HG03196 (cell line): ENCODE data around the gene PLK3.
"Not testable (repeated sequence)": the region's sequence is repeated elsewhere in the genome, so short reads cannot be mapped to it uniquely, and the experiment has no call there.

Experiments
- ATAC-seq: cut with Tn5 transposase; IDR thresholded peaks from one replicate; pipeline ENCODE4 v1.9.1; 2021; ENCODE audit not compliant: unreplicated experiment

The PLK3 gene

GRCh38 chr1:44799770-44800584 lies at the start of gene PLK3:
Gene PLK3, plus strand, starts transcription at chr1:44800377. Its CDS starts 87 bp downstream, at chr1:44800464.
- peak; percentile 85 for ATAC-seq

DNA sequence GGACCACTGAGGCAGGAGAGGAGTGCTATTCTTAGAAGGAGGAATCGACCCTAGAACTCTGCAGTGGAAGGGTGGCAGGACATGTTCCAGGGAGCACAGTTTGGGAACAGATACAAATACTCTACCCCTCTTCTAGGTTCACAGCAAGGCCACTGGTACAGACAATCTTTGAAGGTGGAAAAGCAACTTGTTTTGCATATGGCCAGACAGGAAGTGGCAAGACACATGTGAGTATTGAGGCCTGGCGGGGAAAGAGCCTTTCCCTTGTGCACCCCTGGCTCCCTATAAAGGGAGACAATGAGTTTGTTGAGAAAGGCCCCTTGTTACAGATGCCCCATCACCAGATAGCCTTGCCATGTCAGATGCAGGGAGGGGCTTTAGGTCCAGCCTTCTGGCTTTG lies 42.8 kb upstream of the PLK3 start:
- ATAC-seq = no peak

DNA sequence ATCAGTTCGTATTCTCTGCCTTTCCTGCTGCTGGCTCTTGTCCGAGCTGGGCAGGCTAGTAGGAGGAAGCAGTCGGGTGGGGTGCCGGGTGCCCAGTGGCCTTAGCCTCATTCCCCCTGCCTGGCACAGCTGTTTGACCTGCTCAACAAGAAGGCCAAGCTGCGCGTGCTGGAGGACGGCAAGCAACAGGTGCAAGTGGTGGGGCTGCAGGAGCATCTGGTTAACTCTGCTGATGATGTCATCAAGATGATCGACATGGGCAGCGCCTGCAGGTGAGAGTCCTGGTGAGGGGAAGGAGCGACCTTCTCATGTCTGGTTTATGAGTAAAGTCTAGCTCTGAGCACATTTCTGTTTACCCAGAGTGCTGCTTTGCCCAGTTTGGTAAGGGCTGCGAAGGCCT lies 41.1 kb upstream of the PLK3 start:
- ATAC-seq = no peak

DNA sequence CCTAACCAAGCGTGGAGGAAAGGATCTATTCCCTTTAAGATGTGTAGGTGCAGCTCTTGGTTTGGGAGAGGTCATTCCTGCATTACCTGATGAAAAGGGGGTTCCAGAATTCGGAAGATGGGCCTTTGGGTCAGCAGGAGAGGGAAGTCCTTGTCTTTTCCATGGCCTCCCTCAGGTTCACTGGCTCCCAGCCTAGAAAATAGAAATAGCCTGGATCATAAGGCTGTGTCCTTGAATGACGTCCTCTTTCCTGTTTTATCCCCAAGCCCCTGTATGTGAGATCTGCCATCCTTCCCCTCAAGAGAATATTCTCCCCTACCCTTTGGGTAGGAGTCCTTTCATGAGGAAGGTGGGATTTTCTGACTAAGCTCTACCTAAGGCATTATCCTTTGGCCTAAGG lies 39.3 kb upstream of the PLK3 start:
- ATAC-seq = no peak

- not testable (repeated sequence) for ATAC-seq
Measured at GRCh38 chr1:44766421-44766820, 33.8 kb upstream of the PLK3 start.

DNA sequence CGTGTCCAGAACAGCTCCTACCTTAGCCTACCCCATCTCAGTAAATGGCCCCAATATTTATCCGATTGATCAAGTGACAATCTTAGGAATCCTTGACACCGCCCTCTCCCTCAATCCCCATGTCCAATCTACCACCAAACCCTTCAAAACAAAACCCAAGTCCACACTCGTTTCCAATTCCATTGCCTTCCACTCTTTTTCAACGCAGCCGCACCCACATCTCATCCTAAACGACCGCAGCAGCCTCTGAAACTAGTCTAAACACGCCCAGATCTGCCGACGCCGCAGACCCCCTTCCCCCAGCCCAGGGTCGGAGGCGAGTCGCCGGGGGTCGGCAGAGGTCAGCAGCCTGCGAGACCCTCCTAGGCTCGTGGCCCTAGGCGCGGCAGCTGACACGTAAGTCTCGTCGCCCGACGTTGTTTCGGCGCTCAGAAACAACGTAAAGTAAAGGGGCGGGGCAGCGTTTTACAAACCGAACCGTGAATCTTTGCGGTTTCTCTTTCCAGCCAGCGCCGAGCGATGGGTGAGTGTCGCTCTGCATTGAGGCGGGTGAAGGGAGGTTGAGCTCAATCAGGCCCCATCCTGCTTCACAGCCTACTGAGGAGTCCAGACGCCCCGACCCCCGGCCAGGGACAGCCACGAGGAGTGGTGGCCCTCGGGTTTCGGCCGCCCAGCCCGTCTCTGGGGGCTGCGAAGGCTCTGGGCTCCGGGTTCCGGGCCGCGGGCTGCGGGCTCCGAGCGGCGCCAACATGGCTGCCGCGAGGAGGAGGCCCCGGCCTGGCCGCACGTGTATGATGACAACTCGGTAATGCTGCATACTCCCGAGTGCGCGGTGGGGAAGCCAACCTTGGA lies 24.9 kb upstream of the PLK3 start, which contains the start of gene RPS8:
TSS of gene RPS8 (plus strand) at position 463 of the 852 bp plus-strand sequence. CDS start at position 520, 57 bp downstream.
- ATAC-seq = peak; percentile 84

DNA sequence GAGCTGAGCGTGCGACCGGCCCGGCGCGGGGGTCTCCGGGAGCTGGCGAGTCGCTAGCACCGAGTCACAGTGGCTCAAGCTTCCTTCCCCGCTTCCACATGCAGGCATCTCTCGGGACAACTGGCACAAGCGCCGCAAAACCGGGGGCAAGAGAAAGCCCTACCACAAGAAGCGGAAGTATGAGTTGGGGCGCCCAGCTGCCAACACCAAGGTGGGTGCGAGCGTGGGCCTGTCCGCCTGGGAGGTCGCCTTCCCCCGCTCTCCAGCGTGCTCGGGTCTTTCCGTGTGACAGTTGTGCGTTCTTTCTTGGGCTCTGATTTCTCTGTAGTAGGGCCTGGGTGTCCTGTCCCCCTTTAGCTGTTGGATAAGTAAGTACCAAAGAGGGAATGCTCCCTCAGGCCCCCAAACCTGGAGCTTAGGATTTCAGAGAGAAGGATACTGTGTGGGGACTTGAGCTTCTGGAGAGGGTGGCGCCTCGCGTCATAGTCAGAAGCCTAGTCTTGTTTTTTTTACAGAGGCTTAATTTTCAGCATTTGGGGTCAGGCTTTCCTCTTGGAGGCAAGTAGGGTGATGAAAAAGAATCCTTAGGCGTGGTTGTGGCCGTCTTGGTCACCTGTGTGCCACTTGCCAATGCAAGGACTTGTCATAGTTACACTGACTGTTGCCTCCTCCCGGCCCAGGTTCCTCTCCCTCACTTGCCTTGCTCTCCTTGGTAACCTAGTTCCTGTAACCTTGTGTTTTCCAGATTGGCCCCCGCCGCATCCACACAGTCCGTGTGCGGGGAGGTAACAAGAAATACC lies 24.0 kb upstream of the PLK3 start:
- ATAC-seq = no peak

- no peak for ATAC-seq
Measured at GRCh38 chr1:44776730-44777068, 23.5 kb upstream of the PLK3 start.

DNA sequence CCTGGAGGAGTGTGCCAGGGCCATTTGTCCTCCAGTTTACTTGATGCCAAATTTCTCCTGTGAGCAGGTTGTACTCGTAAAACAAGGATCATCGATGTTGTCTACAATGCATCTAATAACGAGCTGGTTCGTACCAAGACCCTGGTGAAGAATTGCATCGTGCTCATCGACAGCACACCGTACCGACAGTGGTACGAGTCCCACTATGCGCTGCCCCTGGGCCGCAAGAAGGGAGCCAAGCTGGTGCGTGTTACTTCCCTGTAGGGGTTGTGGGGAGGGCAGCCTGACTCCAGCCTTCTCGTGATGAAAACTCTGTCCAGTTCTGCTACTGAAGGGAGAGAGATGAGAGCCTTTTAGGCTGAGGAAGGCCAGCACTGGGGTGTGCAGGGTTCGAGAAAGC lies 22.6 kb upstream of the PLK3 start:
- ATAC-seq = no peak

DNA sequence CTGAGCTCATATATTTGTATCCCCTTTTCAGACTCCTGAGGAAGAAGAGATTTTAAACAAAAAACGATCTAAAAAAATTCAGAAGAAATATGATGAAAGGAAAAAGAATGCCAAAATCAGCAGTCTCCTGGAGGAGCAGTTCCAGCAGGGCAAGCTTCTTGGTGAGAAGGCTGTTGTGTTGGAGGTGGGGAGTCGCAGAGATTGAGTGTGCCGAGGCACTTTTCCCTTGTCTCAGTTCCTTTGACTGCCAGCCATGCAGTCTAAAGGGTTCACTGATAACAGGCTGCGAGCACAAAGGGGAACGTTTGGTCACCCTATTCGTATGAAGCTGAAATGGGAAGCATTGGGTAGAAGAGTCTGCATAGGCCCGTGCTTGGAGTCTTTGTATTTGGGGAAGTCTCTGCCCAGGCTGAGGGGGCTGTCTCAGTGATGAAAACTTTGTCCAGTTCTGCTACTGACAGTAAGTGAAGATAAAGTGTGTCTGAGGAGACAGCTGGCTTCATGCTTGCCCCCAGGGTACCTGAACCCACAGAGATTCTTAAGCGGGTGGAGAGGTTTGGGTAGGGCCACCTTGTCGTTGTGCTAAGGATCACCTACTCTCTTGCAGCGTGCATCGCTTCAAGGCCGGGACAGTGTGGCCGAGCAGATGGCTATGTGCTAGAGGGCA lies 22.1 kb upstream of the PLK3 start:
- no peak for ATAC-seq

DNA sequence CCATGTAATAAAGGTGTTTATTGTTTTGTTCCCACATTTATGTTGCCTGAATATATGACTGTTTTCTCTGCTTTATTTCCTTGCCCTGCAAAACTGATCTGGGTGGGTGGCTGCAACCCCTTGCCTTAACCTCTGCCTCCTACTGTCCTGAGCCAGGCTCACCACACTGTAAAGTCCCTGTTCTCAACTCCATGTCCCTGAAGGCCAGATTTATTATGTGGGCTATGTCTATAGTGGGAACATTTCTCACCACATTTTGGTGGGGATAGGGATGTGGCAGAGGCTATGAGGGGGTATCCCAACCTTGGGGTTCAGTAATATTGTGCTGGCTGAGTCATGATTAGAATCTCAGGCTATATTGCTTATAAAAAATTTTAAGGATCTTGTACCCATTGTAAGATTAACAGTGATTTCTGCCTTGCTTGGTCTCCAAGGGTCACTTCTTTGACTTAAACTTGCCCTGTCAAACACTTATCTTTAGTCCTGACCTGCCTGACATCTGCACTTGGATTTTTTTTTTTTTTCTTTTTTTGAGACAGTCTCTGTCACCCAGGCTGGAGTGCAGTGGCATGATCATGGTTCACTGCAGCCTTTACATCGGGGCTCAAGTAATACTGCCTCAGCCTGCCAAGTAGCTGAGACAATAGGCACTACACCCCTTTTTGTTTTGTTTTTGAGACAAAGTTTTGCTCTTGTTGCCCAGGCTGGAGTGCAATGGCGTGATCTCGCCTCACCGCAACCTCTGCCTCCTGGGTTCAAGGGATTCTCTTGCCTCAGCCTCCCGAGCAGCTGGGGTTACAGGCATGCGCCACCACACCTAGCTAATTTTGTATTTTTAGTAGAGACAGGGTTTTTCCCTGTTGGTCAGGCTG lies 21.2 kb upstream of the PLK3 start:
- ATAC-seq = no peak

DNA sequence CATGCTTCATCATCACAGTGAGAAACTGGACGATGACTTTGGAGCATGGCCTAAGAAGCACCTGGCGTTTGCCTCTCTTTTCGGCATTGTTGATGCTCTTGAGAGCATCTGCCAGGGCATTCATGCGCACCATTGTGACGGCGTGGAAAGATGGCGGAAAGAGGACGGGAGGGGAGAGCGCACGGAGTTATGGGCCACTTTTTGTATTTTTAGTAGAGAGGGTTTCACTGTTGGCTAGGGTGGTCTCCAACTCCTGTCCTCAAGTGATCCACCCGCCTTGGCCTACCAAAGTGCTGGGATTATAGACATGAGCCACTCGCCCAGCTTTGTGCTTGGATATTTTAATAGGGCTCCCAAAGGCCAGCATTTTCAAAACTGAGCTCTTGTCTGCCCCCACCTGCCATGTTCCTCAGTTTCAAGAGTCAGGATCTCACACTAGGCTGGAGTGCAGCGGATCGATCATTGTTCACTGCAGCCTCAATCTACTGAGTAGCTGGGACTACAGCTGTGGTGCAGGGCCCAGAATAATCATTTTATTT lies 19.5 kb upstream of the PLK3 start:
- no peak for ATAC-seq

DNA sequence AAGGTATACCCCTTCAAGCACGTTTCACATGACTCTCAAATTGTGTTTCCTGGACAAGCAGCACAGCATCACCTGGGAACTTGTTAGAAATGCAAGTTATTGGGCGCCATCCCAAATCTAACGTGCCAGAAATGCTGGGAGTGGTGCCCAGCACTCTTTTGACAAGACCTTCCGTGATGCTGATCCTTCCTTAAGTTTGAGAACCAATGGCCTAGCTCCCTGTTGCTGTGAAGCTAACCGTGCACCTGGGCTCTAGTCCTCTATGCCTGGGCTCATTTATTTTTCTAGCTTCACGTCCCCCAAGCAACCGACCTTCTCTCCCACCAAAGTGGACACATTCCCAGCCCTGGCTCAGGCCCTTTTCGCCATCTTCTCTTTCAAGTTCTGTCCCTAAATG lies 16.5 kb upstream of the PLK3 start:
- ATAC-seq = no peak

DNA sequence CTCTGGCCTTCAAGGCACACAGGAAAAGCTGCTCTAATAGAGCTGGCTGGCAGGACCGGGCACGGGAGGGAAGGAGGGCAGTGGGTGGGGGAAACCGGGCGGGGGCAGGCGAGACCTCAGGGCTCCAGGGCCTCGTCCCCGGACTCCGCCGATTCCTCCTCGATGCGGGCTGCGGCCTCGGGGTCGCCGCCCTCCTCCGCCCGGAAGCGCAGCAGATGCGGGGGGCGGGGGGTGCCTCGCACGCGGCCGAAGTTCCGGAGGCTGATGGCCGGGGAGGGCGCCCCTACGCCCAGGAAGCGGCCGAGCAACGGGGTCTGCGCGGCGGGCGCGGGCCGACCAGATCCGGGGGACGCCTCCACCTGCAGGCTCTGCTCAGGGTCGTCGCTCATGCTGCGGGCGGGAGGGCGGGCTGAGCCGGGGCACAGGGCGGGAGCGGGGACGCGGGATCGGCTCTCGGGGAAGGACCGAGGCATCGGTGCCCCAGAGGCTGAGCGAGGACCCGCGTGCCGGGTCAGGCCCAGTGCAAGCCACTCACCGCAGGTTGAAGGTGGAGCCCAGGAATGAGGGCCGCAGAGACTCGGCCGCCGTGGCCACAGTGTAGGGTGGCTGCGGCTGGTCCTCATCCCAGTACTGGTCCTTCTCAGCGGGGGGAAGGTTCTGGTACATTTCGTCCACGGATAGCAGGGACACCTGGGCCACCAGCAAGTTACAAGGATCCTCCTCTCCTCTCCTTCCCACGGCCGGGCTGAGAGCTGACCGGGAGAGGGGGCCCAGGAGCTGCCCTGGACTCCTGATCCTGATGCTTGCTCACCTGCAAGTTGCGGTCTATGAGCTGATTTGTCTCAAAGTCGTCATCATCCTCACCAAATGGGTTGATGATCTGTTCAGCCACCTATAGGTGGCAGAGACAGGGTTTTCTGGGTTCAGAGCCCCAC lies 15.8 kb upstream of the PLK3 start:
- no peak for ATAC-seq

DNA sequence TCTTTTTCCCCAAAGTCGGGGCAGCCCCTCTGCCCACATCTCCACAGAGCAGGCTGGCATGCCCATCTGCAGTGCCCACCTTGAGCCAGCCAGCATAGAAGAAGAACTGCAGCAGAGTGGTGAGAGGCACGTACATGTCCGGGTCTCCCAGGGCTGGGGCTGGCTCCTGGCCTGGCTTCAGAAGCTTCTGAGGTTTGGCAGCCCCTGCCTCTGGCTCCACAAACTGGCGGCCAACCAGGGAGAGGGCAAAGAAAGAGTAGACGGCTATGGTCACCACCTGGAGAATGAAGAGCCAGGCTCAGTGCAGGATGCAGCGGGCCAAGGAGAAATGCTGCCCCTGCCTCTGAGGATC lies 15.2 kb upstream of the PLK3 start:
- no peak for ATAC-seq

DNA sequence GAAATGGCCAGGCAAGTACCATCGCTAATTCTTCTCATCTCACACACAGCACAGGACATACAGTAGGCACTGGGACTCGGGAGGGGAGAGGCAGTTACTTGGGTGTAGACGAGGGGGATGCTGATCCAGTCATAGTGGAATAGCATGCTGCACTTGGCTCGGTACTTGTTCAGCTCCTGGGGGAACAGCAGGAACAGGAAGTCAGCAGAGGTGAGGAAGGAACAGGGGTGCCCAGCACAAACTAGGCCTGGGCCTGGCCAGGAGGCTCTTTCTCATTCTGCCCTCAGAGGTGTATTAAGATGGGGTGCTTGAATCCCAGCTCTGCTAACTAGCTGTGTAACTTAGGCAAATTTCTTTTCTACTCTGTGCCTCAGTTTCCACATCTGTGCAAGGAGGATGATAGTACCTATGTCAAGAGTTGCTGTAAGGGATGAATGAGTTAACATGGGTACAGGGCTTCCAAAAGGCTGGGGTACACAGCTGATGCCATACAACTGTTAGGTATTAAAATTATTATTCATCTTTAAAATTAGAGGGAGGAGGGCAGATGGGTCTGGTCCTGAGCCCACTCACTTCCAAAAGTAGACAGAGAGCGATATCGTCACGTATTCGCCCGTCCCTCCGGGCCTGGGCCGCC lies 14.6 kb upstream of the PLK3 start:
- ATAC-seq = no peak

DNA sequence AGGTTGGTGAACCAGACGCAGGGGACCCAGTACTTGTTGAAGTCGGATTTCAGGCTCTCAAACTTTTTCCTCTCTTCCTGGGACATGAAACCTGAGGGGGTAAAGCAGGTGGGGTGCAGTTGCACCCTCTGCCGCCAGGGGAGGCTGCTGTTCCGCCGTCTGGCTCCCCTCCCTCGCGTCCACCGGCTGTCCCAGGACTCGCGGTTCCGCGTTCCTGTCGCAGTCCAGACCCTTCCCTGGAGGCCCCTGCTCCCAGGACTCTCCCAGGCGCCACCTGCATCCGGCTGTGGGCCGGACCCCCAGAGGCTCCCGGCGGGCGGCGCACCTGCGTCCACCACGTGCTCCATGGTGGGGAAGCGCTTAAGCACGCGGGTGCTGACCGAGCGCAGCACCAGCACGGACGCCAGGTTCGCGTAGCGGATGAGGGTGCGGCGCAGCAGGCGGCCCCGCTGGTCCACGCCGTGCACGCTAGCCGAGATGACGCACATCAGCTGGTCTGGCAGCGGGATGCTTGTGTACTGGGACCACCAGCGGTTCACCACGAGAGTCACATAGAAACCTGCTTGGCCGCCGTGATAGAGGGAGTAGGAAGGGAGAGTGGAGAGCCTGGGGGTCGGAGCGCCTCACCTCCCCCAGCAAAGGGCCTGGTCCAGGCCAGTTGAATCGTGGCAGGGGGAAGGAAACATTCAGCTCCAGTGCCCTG lies 13.9 kb upstream of the PLK3 start:
- no peak for ATAC-seq
